ENCODE results near the gene YIPF2.

DNA sequence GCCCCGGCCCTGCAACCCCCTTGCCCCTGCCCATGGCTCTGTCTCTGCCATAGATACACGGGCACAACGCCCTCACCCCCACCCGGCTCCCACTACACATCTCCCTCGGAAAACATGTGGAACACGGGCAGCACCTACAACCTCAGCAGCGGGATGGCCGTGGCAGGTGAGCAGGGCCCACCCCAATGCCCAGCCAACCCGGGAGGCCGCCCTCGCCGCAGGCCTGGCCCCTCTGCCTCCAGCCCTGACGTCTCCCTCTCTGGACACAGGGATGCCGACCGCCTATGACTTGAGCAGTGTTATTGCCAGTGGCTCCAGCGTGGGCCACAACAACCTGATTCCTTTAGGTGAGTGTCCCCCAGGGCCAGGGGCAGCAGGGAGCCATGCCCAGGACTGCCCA, 7.7 kb downstream of the YIPF2 start:
- TF ChIP-seq, protein P1, sequence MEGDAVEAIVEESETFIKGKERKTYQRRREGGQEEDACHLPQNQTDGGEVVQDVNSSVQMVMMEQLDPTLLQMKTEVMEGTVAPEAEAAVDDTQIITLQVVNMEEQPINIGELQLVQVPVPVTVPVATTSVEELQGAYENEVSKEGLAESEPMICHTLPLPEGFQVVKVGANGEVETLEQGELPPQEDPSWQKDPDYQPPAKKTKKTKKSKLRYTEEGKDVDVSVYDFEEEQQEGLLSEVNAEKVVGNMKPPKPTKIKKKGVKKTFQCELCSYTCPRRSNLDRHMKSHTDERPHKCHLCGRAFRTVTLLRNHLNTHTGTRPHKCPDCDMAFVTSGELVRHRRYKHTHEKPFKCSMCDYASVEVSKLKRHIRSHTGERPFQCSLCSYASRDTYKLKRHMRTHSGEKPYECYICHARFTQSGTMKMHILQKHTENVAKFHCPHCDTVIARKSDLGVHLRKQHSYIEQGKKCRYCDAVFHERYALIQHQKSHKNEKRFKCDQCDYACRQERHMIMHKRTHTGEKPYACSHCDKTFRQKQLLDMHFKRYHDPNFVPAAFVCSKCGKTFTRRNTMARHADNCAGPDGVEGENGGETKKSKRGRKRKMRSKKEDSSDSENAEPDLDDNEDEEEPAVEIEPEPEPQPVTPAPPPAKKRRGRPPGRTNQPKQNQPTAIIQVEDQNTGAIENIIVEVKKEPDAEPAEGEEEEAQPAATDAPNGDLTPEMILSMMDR (IDR thresholded peaks at IDR 0.05 in 4 of 5, conservative IDR thresholded peaks at IDR 0.05 in 1 of 5) = no peak
- no peak for TF ChIP-seq POLR2A (IDR thresholded peaks at IDR 0.05)
